Thoracic aorta (tissue), 2 donors: ENCODE results near the gene RARRES1. TPM values are rescaled to one million over a fixed set of nuclear protein-coding genes. Genes with fewer than 3 reads are reported as not detected.

ENCODE experiments used
- ATAC-seq: fragments of 150-250 bp; one replicate; pipeline ENCODE4 v1.8.0; 2017; ENCODE audit warnings: low read depth; ENCODE audit not compliant: insufficient number of reproducible peaks, low FRiP score
- DNase-seq: peaks from one replicate; pipeline ENCODE4 v3.0.0-alpha.2; 2020; ENCODE audit warnings: low spot score
- H3K27ac ChIP-seq, 2 donors: fragments of 200-600 bp; sonication (generic); 1 replicate in 1 of 2; 2 replicates in 1 of 2; pipeline ENCODE4 v1.5.1; 2016; ENCODE audit warnings: mild to moderate bottlenecking in 2 of 2, moderate library complexity in 2 of 2
- H3K27me3 ChIP-seq: fragments of 200-600 bp; sonication (generic); replicated peaks from 2 replicates; pipeline ENCODE4 v1.6.0; 2016; ENCODE audit warnings: mild to moderate bottlenecking; ENCODE audit not compliant: insufficient read depth
- H3K36me3 ChIP-seq: fragments of 200-600 bp; sonication (generic); one replicate; pipeline ENCODE4 v1.5.1; 2016
- H3K4me1 ChIP-seq, 2 donors: fragments of 200-600 bp; sonication (generic); 1 replicate in 1 of 2; 2 replicates in 1 of 2; pipeline versions ENCODE4 v1.5.1 to v1.6.0; 2016; ENCODE audit warnings: low read depth in 2 of 2, mild to moderate bottlenecking in 1 of 2; ENCODE audit not compliant: control insufficient read depth in 1 of 2
- H3K4me3 ChIP-seq: fragments of 200-600 bp; sonication (generic); 2 replicates; pipeline ENCODE4 v1.5.1; 2016; ENCODE audit warnings: mild to moderate bottlenecking
- H3K9me3 ChIP-seq: fragments of 200-600 bp; sonication (generic); 2 replicates; pipeline ENCODE4 v1.5.1; 2016
- total RNA-seq, 2 donors: library from RNA; depleted of rRNA; stranded (reverse); fragments of >200 nt; gene quantifications; one replicate each; pipeline versions ENCODE4 v1.1.0 to v1.2.3, GENCODE V29; 2016
- TF ChIP-seq, protein P1 (sequence below): fragments of 200-600 bp; sonication (generic); IDR thresholded peaks from one replicate; pipeline ENCODE4 v1.5.1; 2019; ENCODE audit warnings: antibody characterized with exemption

Gene RARRES1
- total RNA-seq, 2 donors from 2014 or later, result 9.3 to 63.8 TPM

DNA sequence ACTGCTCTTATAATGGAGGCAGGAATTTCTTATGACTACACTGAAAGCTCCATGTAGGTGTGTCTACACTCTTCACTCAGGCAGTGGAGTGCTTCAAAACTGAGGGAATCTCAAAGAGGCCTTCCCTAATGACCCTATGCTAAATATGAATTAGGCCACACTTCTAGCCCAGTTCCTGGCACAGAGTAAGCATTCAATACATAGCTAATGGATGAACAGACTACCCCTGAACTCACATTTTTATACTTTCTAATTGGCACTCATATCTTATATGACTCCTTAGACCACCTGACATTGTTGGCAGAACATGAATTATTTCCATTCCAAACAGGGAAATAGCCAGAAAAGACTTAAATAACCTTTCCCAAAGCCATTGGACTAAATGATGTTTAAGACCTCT is 3.4 kb downstream of the RARRES1 start:
- peaks cover 11 to 48% of the 10 kb centered on the region in 2 donors for H3K4me1 ChIP-seq
- no peaks in the 10 kb centered on the region for H3K36me3 ChIP-seq
- DNase-seq, result no peak

DNA sequence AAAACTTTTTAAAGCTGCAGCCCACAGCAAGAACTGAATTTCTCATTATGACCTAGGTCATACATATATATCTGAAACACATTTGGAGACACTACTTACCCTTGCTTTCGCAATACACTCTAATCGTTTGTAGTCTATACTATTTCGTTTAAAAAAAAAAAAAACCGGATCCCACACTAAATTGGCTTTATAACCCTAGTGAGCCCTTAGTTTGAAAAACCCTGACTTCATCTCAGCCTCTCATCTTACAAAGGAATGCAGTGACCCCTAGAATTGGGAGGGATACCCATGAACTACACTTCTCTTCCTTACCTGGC is 4.2 kb downstream of the RARRES1 start:
- Histone ChIP-seq H3K36me3 (no peaks in the 10 kb centered on the region), H3K27me3 (no peaks in the 10 kb centered on the region), H3K4me3 (peak overlapping the region; percentile 50), H3K27ac (no peak overlapping the region), H3K9me3 (no peaks in the 10 kb centered on the region), H3K4me1 (peaks cover 17 to 56% of the 10 kb centered on the region in 2 donors)
- ATAC-seq (no peak), DNase-seq (no peak)
- TF ChIP-seq, protein P1, sequence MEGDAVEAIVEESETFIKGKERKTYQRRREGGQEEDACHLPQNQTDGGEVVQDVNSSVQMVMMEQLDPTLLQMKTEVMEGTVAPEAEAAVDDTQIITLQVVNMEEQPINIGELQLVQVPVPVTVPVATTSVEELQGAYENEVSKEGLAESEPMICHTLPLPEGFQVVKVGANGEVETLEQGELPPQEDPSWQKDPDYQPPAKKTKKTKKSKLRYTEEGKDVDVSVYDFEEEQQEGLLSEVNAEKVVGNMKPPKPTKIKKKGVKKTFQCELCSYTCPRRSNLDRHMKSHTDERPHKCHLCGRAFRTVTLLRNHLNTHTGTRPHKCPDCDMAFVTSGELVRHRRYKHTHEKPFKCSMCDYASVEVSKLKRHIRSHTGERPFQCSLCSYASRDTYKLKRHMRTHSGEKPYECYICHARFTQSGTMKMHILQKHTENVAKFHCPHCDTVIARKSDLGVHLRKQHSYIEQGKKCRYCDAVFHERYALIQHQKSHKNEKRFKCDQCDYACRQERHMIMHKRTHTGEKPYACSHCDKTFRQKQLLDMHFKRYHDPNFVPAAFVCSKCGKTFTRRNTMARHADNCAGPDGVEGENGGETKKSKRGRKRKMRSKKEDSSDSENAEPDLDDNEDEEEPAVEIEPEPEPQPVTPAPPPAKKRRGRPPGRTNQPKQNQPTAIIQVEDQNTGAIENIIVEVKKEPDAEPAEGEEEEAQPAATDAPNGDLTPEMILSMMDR, result no peak

More for the DNA sequence above, 3.4 kb downstream of the RARRES1 start:
- Histone ChIP-seq H3K27ac (no peak overlapping the region), H3K27me3 (no peaks in the 10 kb centered on the region), H3K9me3 (no peaks in the 10 kb centered on the region), H3K4me3 (no peak overlapping the region)
- no peak for ATAC-seq
- TF ChIP-seq, protein P1, result no peak

DNA sequence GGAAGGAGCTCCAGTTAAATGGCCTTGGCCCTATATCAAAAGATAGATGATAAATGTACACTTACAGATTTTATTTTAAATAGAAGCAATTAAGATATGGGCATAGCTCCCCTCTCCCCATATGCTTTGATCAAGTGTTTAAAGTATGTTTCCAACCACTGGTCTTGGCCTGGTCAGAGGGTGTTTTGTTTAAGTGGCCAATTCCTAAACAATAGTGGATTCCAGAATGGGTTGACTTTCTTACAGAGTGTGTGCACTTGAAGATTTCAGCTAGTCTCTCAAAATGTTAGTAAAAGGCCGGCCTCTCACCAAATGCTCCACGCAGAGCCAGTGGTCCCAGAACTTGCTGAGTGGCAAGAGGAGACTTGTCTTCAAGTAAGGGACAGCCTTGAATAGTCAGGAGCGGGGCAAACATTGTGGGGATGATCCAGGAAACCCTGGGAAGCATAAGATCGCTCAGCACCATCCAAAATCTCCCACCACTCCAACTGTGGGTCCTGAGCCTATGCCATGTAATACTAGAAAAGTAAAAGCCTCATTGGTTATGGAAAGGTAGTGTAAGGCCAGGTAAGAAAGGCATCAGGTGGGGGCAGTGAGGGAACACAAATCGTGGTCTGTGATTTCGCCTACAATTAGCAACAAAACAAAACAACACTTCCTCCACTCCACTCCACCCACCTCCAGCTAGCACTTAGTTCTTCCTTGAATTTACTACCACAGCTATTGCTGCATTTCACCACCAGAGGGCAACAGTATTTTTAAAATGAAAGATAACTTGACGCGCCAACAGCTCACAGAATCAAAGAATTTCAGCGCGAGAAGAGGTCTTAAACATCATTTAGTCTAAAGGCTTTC is 4.8 kb downstream of the RARRES1 start:
- no peaks in the 10 kb centered on the region for H3K27me3 ChIP-seq
- no peak for DNase-seq
- peak overlapping the region; percentile 13 to 77 for H3K27ac ChIP-seq
- ATAC-seq, result no peak
- no peaks in the 10 kb centered on the region for H3K36me3 ChIP-seq
- peak overlapping the region; percentile 50 for H3K4me3 ChIP-seq
- no peaks in the 10 kb centered on the region for H3K9me3 ChIP-seq
- peaks cover 23 to 56% of the 10 kb centered on the region in 2 donors for H3K4me1 ChIP-seq
- TF ChIP-seq, protein P1, result peak; percentile 88

DNA sequence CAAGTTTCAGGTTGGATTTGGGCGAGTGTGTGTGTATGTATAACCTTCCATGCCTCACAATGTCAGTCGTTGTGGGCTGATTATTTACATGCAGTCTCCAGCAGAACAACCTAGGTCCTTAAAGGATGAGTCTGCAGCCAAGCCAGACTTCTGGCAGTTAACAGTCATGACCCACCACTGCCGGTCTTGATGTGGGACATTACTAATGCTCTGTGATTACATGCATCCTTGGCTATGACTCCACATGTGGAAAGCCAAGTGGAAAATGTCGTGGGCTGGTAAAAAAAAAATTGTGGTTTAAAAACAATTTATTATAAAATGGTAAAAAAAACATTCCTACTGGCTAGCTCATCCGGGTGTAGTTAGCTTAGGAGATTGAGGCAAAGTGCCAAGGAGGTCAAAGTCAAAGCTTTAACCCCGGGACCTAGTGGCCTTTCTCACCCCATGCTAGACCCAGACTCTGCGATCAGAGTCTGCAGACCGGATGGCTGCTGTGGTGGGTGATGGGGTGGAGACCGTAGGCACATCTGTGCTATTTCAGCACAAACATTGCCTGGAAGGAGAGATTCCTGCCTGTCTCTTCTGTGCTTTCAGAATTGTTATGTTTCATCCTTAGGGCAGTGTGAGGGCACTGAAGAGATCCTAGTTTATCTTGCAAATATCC is 6.8 kb downstream of the RARRES1 start:
- TF ChIP-seq, protein P1, result no peak
- H3K9me3 ChIP-seq, result no peaks in the 10 kb centered on the region
- peaks cover 24 to 49% of the 10 kb centered on the region in 2 donors for H3K4me1 ChIP-seq
- H3K36me3 ChIP-seq, result no peaks in the 10 kb centered on the region
- ATAC-seq (peak; percentile 89), DNase-seq (peak; percentile 66)
- H3K27me3 ChIP-seq, result no peaks in the 10 kb centered on the region
- peak overlapping the region; percentile 77 to 79 for H3K27ac ChIP-seq
- H3K4me3 ChIP-seq, result no peak overlapping the region

DNA sequence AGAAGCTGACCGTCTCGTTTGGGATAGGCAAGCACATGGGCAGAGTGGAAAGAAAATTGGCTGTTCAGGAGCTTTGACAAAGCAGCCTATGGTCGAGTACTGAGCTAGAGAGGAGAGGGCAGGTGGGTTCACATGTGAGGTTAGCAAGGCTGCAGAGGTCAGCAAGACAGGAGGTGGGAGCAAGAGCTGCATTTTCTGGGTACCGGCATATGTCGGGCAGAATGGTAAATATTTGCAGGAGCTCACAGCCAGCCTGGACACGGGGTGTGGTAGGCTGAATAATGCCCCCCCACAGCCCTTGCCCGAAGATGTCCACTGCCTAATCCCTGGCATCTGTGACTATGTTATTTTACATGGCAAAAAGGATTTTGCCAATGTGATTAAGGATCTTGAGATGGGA is 8.3 kb downstream of the RARRES1 start:
- ATAC-seq (no peak), DNase-seq (no peak)
- peak overlapping the region; percentile 77 to 79 for H3K27ac ChIP-seq
- peaks cover 24 to 49% of the 10 kb centered on the region in 2 donors for H3K4me1 ChIP-seq
- H3K27me3 ChIP-seq, result no peaks in the 10 kb centered on the region
- no peaks in the 10 kb centered on the region for H3K9me3 ChIP-seq
- H3K36me3 ChIP-seq, result no peaks in the 10 kb centered on the region
- TF ChIP-seq, protein P1, result no peak
- no peak overlapping the region for H3K4me3 ChIP-seq
